Nephron (organoid): ENCODE results near the gene SLC5A4.

Source experiments
- H3K27ac Mint-ChIP-seq, 3 experiments: 2 replicates each; pipeline ENCODE4 v1.8.0; 2020; ENCODE audit warnings: mixed read lengths in 3 of 3, mild to moderate bottlenecking in 2 of 3, moderate library complexity in 1 of 3
- H3K27me3 Mint-ChIP-seq: 2 replicates; pipeline ENCODE4 v1.8.0; 2021; ENCODE audit warnings: low read depth, mild to moderate bottlenecking, moderate library complexity, mixed read lengths
- H3K36me3 Mint-ChIP-seq: 2 replicates; pipeline ENCODE4 v1.8.0; 2020; ENCODE audit warnings: low read depth, mixed read lengths
- H3K4me1 Mint-ChIP-seq: 2 replicates; pipeline ENCODE4 v1.8.0; 2020; ENCODE audit warnings: mixed read lengths
- H3K4me3 Mint-ChIP-seq, 3 experiments: 2 replicates each; pipeline ENCODE4 v1.8.0; 2020; ENCODE audit warnings: mild to moderate bottlenecking in 3 of 3, mixed read lengths in 3 of 3, moderate library complexity in 2 of 3
- H3K9me3 Mint-ChIP-seq: 2 replicates; pipeline ENCODE4 v1.8.0; 2020; ENCODE audit warnings: mixed read lengths
- CTCF ChIP-seq, 3 experiments: fragments of 200-600 bp; sonication (generic); IDR thresholded peaks; one replicate each; pipeline ENCODE4 v1.5.0; 2021; ENCODE audit warnings: antibody characterized with exemption in 3 of 3; ENCODE audit not compliant: unreplicated experiment in 3 of 3

SLC5A4 gene

GRCh38 chr22:32240461-32240860 lies 14.7 kb downstream of the SLC5A4 start:
- Mint-ChIP-seq H3K4me1 (no peaks in the 10 kb centered on the region), H3K36me3 (no peaks in the 10 kb centered on the region), H3K9me3 (no peaks in the 10 kb centered on the region), H3K27ac (peak overlapping the region in 1 of 3 experiments; percentile 5), H3K4me3 (no peak overlapping the region), H3K27me3 (peaks cover 10% of the 10 kb centered on the region)
- TF ChIP-seq CTCF (IDR thresholded peaks at IDR 0.05; ENCODE audit: unreplicated experiment in 3 of 3), result no peak

DNA sequence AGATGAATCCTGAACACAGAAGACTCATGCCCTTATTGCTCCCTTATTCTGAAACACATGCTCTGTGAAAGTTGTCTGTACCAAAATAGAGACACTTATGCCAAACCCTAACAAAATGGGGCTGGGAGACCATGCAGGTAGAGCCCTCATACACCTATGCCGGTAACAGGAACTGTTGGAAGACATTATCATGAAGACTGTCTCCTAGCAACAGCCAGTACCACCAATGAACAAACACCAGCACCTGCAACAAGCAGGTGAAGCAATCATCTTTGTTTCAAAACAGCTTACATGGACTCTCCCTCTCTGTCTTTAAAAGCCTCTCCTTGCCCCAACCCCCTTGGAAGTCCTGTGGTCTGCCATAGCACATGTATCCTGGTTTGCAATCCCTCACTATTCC lies 17.2 kb downstream of the SLC5A4 start:
- Mint-ChIP-seq H3K36me3 (no peaks in the 10 kb centered on the region), H3K9me3 (no peaks in the 10 kb centered on the region), H3K4me1 (no peaks in the 10 kb centered on the region), H3K27ac (no peak overlapping the region), H3K27me3 (peaks cover 10% of the 10 kb centered on the region), H3K4me3 (no peak overlapping the region)
- TF ChIP-seq CTCF (IDR thresholded peaks at IDR 0.05; ENCODE audit: unreplicated experiment in 3 of 3), result no peak

- Mint-ChIP-seq H3K4me1 (no peaks in the 10 kb centered on the region), H3K9me3 (no peaks in the 10 kb centered on the region), H3K4me3 (no peak overlapping the region), H3K27me3 (peaks cover 10% of the 10 kb centered on the region), H3K36me3 (no peaks in the 10 kb centered on the region), H3K27ac (no peak overlapping the region)
- no peak for TF ChIP-seq CTCF (IDR thresholded peaks at IDR 0.05; ENCODE audit: unreplicated experiment in 3 of 3)
Observed at GRCh38 chr22:32236970-32237369, 18.2 kb downstream of the SLC5A4 start.

- no peaks in the 10 kb centered on the region for H3K4me1 Mint-ChIP-seq
- TF ChIP-seq CTCF (IDR thresholded peaks at IDR 0.05; ENCODE audit: unreplicated experiment in 3 of 3), result no peak
- H3K27ac Mint-ChIP-seq, result no peak overlapping the region
- no peak overlapping the region for H3K4me3 Mint-ChIP-seq
- no peaks in the 10 kb centered on the region for H3K36me3 Mint-ChIP-seq
- H3K27me3 Mint-ChIP-seq, result peaks cover 4% of the 10 kb centered on the region
- no peaks in the 10 kb centered on the region for H3K9me3 Mint-ChIP-seq
Observed at GRCh38 chr22:32233091-32233490, 22.1 kb downstream of the SLC5A4 start.

GRCh38 chr22:32232191-32232830 lies 22.8 kb downstream of the SLC5A4 start:
- Mint-ChIP-seq H3K36me3 (no peaks in the 10 kb centered on the region), H3K4me3 (no peak overlapping the region), H3K27ac (no peak overlapping the region), H3K4me1 (no peaks in the 10 kb centered on the region), H3K27me3 (peaks cover 1% of the 10 kb centered on the region), H3K9me3 (no peaks in the 10 kb centered on the region)
- no peak for TF ChIP-seq CTCF (IDR thresholded peaks at IDR 0.05; ENCODE audit: unreplicated experiment in 3 of 3)
